Nucleus accumbens (tissue), 56 donors: ENCODE results near the gene RFC1.

Experiments
- DNase-seq, 56 donors: peaks; one replicate each; lab custom pipeline; 2025; lab: John Stamatoyannopoulos, UW

RFC1 gene

DNA sequence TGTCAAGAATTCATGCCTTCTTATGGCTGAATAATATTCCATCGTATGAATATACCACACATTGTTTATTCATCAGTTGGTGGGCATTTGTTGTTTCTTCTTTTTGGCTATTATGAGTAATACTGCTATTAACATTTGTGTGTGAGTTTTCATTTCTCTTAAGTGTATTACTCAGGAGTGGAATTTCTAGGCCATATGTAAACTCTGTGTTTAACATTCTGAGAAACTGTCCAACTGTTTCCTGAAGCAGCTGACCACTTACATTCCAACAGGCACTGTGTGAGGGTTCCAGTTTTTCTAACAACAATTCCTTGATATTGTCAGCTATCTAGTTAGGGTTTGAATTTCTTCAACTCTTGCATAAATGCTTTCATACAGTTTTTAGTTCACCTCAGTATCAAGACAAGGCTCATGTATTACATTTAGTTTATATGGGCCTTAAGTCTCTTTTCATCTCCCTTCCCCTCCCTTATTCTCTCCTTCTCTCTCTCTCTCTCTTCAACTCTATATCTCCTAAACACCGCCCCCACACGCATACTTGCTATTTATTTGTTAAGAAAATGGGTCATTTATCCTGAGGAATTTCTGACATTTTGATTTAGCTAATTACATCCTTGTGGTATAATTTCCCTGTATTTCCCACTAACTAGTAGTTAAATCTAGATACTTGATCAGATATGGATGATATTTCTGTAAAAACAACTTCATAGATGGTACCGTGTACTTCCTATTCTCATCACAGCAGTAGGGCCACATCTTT is 106.4 kb downstream of the RFC1 start:
- no peak for DNase-seq

- no peak for DNase-seq
Observed at GRCh38 chr4:39256436-39256835, 109.7 kb downstream of the RFC1 start.

DNA sequence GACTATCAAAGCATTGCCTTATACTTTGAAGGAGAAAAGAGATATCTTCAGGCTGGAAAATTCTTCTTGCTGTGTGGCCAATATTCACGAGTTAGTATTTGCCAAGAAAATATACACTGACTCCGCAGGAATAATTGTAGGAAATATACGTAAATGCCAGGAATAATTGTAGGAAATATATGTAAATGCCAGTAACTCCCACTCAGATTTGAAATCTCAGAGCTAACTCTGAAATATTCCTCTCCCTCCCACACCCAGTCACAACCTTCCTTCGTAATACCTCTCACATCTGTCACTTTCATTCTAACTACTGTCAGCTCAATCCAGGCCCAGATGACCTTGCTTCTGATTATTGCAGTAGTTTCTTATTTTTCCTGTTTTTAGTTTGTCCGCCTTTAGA is 110.3 kb downstream of the RFC1 start:
- no peak for DNase-seq

DNA sequence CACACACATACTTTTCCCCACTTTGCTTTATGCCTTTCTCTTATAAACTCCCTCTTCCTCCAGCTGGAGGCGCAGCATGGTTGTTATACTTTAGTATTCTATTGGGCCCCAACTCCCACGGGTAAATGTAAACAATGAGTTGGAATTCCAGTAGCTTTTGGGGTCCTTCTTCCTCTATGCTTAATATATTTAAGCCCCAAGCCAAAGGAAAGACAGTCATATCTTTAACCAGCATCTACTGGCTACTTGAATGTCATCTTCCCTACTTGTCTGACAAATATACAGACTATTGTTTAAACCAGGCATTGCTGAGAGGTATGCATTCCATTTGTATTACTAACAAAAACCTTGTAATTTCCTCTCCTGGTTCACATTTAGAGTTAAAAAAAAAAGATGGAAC is 110.9 kb downstream of the RFC1 start:
- no peak for DNase-seq

DNA sequence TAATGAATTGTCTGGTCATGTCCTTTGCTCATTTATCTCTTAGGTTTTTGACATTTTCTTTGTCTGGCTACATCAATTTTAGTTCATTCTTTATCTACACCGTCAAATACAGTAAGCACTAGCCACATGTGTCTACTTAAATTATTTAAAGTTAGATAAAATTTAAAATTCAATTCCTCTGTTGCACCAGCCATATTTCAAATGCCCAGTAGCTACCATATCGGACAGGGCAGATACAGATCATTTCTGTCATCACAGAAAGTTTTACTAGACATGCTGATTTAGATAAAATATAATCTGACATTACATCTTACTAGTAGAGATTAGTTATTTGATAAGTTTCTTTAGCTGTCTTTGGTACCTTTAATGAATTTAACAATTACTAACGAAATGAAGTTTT is 122.7 kb downstream of the RFC1 start:
- DNase-seq, result no peak
